HEK293 (cell line): ENCODE results near the gene IQSEC1.

Experiments
- ATF2 ChIP-seq: fragments of 450-650 bp; formaldehyde crosslinking; IDR thresholded peaks from 2 replicates; pipeline ENCODE4 v1.5.1; 2016; ENCODE audit warnings: missing biosample characterization, missing genetic modification characterization, low read depth
- BCL6B ChIP-seq: fragments of 450-650 bp; formaldehyde crosslinking; IDR thresholded peaks from 2 replicates; pipeline ENCODE4 v1.5.1; 2017; ENCODE audit warnings: missing biosample characterization, missing genetic modification characterization
- GFI1B ChIP-seq: fragments of 450-650 bp; formaldehyde crosslinking; IDR thresholded peaks from 2 replicates; pipeline ENCODE4 v1.5.1; 2016; ENCODE audit warnings: missing biosample characterization, missing genetic modification characterization
- GLI2 ChIP-seq: fragments of 450-650 bp; formaldehyde crosslinking; IDR thresholded peaks from 2 replicates; pipeline ENCODE4; 2017; ENCODE audit warnings: missing biosample characterization, missing genetic modification characterization, low read depth, borderline replicate concordance
- GLIS1 ChIP-seq: fragments of 450-650 bp; formaldehyde crosslinking; IDR thresholded peaks from 2 replicates; pipeline ENCODE4 v1.5.1; 2016; ENCODE audit warnings: missing biosample characterization, missing genetic modification characterization
- GLIS2 ChIP-seq: fragments of 450-650 bp; formaldehyde crosslinking; IDR thresholded peaks from 2 replicates; pipeline ENCODE4 v1.5.1; 2016; ENCODE audit warnings: missing biosample characterization, missing genetic modification characterization
- HOXA7 ChIP-seq: sonication (generic); formaldehyde crosslinking; IDR thresholded peaks from 2 replicates; pipeline ENCODE4 v1.8.1; 2022; ENCODE audit warnings: missing genetic modification reagents, borderline replicate concordance
- HOXC10 ChIP-seq: sonication (generic); formaldehyde crosslinking; IDR thresholded peaks from 2 replicates; pipeline ENCODE4 v1.8.1; 2023; ENCODE audit warnings: mild to moderate bottlenecking, missing genetic modification reagents
- KLF17 ChIP-seq: fragments of 450-650 bp; formaldehyde crosslinking; IDR thresholded peaks from 2 replicates; pipeline ENCODE4 v1.5.1; 2016; ENCODE audit warnings: missing biosample characterization, missing genetic modification characterization
- KLF8 ChIP-seq: fragments of 450-650 bp; formaldehyde crosslinking; IDR thresholded peaks from 2 replicates; pipeline ENCODE4 v1.5.1; 2016; ENCODE audit warnings: missing biosample characterization, missing genetic modification characterization
- MEIS1 ChIP-seq: sonication (generic); formaldehyde crosslinking; IDR thresholded peaks from 2 replicates; pipeline ENCODE4 v1.8.1; 2022; ENCODE audit warnings: missing genetic modification reagents, mild to moderate bottlenecking, borderline replicate concordance
- OSR2 ChIP-seq: fragments of 450-650 bp; formaldehyde crosslinking; IDR thresholded peaks from 2 replicates; pipeline ENCODE4 v1.5.1; 2016; ENCODE audit warnings: missing biosample characterization, missing genetic modification characterization
- REPIN1 ChIP-seq: fragments of 450-650 bp; formaldehyde crosslinking; IDR thresholded peaks from 2 replicates; pipeline ENCODE4 v1.5.1; 2017; ENCODE audit warnings: missing biosample characterization, missing genetic modification characterization, low read depth
- SCRT2 ChIP-seq: fragments of 450-650 bp; formaldehyde crosslinking; IDR thresholded peaks from 2 replicates; pipeline ENCODE4 v1.5.1; 2016; ENCODE audit warnings: missing biosample characterization, missing genetic modification characterization
- TCF7L2 ChIP-seq: IDR thresholded peaks from 2 replicates; pipeline ENCODE4 v1.6.1; 2011; ENCODE audit warnings: low read depth, mild to moderate bottlenecking, inconsistent platforms, low read length, moderate library complexity, borderline replicate concordance
- WT1 ChIP-seq: fragments of 450-650 bp; formaldehyde crosslinking; IDR thresholded peaks from 2 replicates; pipeline ENCODE4 v1.5.1; 2016; ENCODE audit warnings: missing biosample characterization, missing genetic modification characterization
- YY2 ChIP-seq: fragments of 450-650 bp; formaldehyde crosslinking; IDR thresholded peaks from 2 replicates; pipeline ENCODE4 v1.5.1; 2016; ENCODE audit warnings: missing biosample characterization, missing genetic modification characterization
- ZBTB48 ChIP-seq: fragments of 450-650 bp; formaldehyde crosslinking; IDR thresholded peaks from 2 replicates; pipeline ENCODE4 v1.5.1; 2016; ENCODE audit warnings: missing biosample characterization, missing genetic modification characterization
- ZFHX2 ChIP-seq: fragments of 450-650 bp; formaldehyde crosslinking; conservative IDR thresholded peaks from 2 replicates; pipeline ENCODE4 v1.5.1; 2016; ENCODE audit warnings: missing biosample characterization, missing genetic modification characterization
- ZFP37 ChIP-seq: fragments of 450-650 bp; formaldehyde crosslinking; IDR thresholded peaks from 2 replicates; pipeline ENCODE4 v1.5.1; 2016; ENCODE audit warnings: missing biosample characterization, missing genetic modification characterization
- ZFP69B ChIP-seq: fragments of 450-650 bp; formaldehyde crosslinking; IDR thresholded peaks from 2 replicates; pipeline ENCODE4 v1.5.1; 2016; ENCODE audit warnings: missing biosample characterization, missing genetic modification characterization
- ZNF175 ChIP-seq: fragments of 450-650 bp; formaldehyde crosslinking; IDR thresholded peaks from 2 replicates; pipeline ENCODE4 v1.5.1; 2016; ENCODE audit warnings: missing biosample characterization, missing genetic modification characterization
- ZNF311 ChIP-seq: fragments of 450-650 bp; formaldehyde crosslinking; IDR thresholded peaks from 2 replicates; pipeline ENCODE4 v1.5.1; 2017; ENCODE audit warnings: missing biosample characterization, missing genetic modification characterization, borderline replicate concordance
- ZNF394 ChIP-seq: fragments of 450-650 bp; formaldehyde crosslinking; IDR thresholded peaks from 2 replicates; pipeline ENCODE4 v1.5.1; 2016; ENCODE audit warnings: missing biosample characterization, missing genetic modification characterization, mild to moderate bottlenecking, moderate library complexity, borderline replicate concordance
- ZNF423 ChIP-seq: fragments of 450-650 bp; formaldehyde crosslinking; IDR thresholded peaks from 2 replicates; pipeline ENCODE4 v1.5.1; 2016; ENCODE audit warnings: missing biosample characterization, missing genetic modification characterization
- ZNF488 ChIP-seq: fragments of 450-650 bp; formaldehyde crosslinking; IDR thresholded peaks from 2 replicates; pipeline ENCODE4 v1.5.1; 2016; ENCODE audit warnings: missing biosample characterization, missing genetic modification characterization
- ZNF513 ChIP-seq: fragments of 450-650 bp; IDR thresholded peaks from 2 replicates; pipeline ENCODE4 v1.5.1; 2018; ENCODE audit warnings: missing biosample characterization, missing genetic modification characterization
- ZNF555 ChIP-seq: fragments of 450-650 bp; formaldehyde crosslinking; conservative IDR thresholded peaks from 2 replicates; pipeline ENCODE4 v1.5.1; 2017; ENCODE audit warnings: missing biosample characterization, mild to moderate bottlenecking, missing genetic modification characterization, inconsistent platforms
- ZNF558 ChIP-seq: fragments of 450-650 bp; formaldehyde crosslinking; IDR thresholded peaks from 2 replicates; pipeline ENCODE4 v1.5.1; 2016; ENCODE audit warnings: missing biosample characterization, missing genetic modification characterization
- ZNF626 ChIP-seq: fragments of 450-650 bp; sonication (Bioruptor Pico); formaldehyde crosslinking; IDR thresholded peaks from 2 replicates; pipeline ENCODE4 v1.5.1; 2018; ENCODE audit warnings: missing biosample characterization, missing genetic modification characterization, inconsistent platforms
- ZNF645 ChIP-seq: fragments of 450-650 bp; formaldehyde crosslinking; IDR thresholded peaks from 2 replicates; pipeline ENCODE4; 2016; ENCODE audit warnings: missing biosample characterization, missing genetic modification characterization
- ZNF664 ChIP-seq: fragments of 450-650 bp; formaldehyde crosslinking; IDR thresholded peaks from 2 replicates; pipeline ENCODE4 v1.5.1; 2016; ENCODE audit warnings: missing biosample characterization, missing genetic modification characterization
- ZNF707 ChIP-seq: fragments of 450-650 bp; formaldehyde crosslinking; IDR thresholded peaks from 2 replicates; pipeline ENCODE4 v1.5.1; 2016; ENCODE audit warnings: missing biosample characterization, missing genetic modification characterization
- ZNF76 ChIP-seq: fragments of 450-650 bp; formaldehyde crosslinking; IDR thresholded peaks from 2 replicates; pipeline ENCODE4; 2016; ENCODE audit warnings: low read depth, missing biosample characterization, missing genetic modification characterization, borderline replicate concordance
- ZSCAN23 ChIP-seq: fragments of 450-650 bp; formaldehyde crosslinking; IDR thresholded peaks from 2 replicates; pipeline ENCODE4 v1.5.1; 2016; ENCODE audit warnings: missing biosample characterization, missing genetic modification characterization

Gene IQSEC1

GRCh38 chr3:13022348-13023234 lies 50.6 kb downstream of the IQSEC1 start (continued):
- TF ChIP-seq ZNF311 (tag by site-specific recombination) (no peak), ZBTB48 (tag by site-specific recombination) (no peak), MEIS1 (CRISPR knock-in tag) (no peak), ZNF488 (tag by site-specific recombination) (no peak), ZNF513 (tag by site-specific recombination) (no peak), ZNF394 (no peak), ZNF645 (tag by site-specific recombination) (no peak), WT1 (tag by site-specific recombination) (peak; percentile 73), KLF8 (tag by site-specific recombination) (no peak), GLIS1 (peak; percentile 66), ZFP69B (peak; percentile 47), GFI1B (tag by site-specific recombination) (no peak), ZNF175 (no peak), TCF7L2 (no peak), ATF2 (tag by site-specific recombination) (no peak), REPIN1 (no peak), ZNF423 (tag by site-specific recombination) (no peak), ZFHX2 (tag by site-specific recombination) (no peak; the same call in 1 of the 2 replicates), GLI2 (tag by site-specific recombination) (no peak), ZNF558 (tag by site-specific recombination) (no peak), BCL6B (tag by site-specific recombination) (no peak), HOXC10 (CRISPR knock-in tag) (no peak), KLF17 (tag by site-specific recombination) (peak; percentile 74), ZSCAN23 (tag by site-specific recombination) (no peak), ZNF707 (tag by site-specific recombination) (no peak), ZNF555 (no peak), ZFP37 (no peak), ZNF626 (tag by site-specific recombination) (no peak), GLIS2 (tag by site-specific recombination) (no peak), ZNF76 (tag by site-specific recombination) (no peak), ZNF664 (tag by site-specific recombination) (no peak), SCRT2 (tag by site-specific recombination) (no peak), HOXA7 (no peak), OSR2 (no peak), YY2 (tag by site-specific recombination) (no peak)
